ENCODE measurements around the gene MPP3.
"Not testable (repeated sequence)": the region's sequence is repeated elsewhere in the genome, so short reads cannot be mapped to it uniquely, and the experiment has no call there.

Gene MPP3, protein sequence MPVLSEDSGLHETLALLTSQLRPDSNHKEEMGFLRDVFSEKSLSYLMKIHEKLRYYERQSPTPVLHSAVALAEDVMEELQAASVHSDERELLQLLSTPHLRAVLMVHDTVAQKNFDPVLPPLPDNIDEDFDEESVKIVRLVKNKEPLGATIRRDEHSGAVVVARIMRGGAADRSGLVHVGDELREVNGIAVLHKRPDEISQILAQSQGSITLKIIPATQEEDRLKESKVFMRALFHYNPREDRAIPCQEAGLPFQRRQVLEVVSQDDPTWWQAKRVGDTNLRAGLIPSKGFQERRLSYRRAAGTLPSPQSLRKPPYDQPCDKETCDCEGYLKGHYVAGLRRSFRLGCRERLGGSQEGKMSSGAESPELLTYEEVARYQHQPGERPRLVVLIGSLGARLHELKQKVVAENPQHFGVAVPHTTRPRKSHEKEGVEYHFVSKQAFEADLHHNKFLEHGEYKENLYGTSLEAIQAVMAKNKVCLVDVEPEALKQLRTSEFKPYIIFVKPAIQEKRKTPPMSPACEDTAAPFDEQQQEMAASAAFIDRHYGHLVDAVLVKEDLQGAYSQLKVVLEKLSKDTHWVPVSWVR

DNA sequence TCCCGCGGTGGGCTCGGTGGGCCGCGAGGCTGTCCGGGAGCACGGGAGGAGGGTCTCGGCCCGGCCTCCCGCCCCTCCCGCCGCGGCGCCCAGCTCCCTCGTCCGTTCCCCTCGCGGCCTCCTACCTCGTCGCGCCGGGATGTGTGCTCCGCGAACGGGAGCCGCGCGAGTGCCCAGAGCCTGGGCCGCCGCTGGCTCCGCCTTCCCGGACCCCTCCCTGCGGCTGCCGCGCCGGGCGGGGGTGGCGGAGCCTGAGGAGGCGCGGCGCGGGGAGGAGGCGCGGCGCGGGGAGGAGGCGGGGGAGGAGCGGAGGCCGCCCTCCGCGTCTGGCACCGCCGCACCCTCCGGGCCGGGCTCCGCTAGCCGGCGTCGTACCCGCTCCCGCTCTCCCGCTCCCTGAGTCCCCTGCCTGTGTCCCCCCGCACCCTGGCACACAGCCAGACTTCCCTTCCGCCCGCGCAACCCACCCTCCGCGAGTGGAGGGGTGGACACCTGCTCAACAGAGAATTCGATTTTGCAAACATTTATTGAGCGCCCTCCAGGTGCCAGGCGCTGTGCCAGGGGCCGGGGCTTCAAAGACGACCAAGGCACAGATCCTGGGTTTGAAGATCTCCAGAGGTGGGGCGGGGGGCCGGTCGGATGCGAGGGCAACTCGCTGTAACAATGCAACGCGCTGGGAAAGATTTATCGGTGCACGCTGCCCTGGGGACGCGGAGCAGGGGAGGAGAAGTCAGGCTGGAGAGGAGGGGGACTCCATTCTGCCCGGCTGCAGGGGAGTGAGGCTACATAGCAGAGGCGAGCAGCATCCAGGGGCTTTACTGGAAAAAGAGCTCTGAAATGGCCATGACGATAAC lies at the start of gene MPP3:
Gene MPP3 (minus strand): TSS at position 171 of the 854 bp plus-strand sequence. CDS start 1,240 bp downstream, outside the sequence.
- peak; percentile 8 to 32 for DNase-seq (ENCODE audit: extremely low read depth in 1 of 2, low read depth in 1 of 2)

DNA sequence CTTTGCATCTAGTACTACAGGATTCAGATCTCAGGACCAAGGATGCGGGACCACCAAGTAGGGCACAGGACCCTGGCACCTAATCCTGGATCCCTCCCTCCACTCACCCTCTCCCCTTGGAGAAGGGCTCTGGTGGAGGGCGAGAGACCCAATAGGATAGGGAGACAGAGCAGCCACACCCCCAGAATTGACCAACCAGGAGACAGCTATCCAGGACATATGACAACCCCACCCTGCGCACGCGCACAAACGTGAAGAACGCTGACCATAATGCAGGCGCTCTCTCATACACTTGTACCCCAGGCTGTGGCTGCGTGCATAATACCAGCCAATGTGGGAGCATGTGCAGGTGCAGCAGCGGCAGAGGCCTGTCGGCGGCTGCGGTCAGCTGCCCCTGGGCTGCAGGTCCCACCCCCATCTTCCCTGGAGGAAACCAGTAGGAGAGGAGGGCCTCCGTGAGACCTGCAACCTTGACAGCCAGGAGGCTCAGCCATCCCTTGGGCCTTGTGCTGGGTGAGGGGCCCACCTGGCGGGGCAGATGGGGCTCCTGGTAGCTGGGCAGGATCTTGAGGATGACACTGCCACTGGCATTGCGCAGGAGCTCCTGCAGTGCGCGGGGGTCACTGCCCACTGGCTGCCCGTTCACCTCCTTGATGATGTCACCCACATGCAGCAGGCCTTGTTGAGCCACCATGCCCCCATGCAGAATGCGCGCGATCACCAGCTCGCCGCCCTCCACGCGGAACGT lies 49.0 kb upstream of the MPP3 start:
- DNase-seq (ENCODE audit: extremely low read depth in 1 of 2, low read depth in 1 of 2) = no peak

DNA sequence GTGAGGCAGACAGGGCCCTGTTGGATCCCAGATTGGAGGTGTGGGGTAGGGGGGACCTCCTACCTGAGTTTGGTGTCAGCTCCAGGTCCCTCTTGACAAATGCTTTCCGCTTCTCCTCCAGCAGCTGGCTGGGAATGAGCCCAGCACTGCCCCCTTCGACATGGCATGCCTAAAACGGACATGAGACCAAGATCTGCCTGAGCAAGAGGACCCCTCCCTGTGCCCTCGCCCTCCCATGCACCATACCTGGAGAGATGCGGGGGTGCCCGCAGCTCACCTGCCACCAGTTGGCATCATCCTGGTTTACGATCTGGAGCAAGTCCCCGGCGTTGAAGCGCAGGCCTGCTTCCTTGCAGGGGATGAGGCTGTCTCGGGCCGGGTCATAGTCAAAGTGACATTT lies 48.2 kb upstream of the MPP3 start:
- no peak for DNase-seq (ENCODE audit: extremely low read depth in 1 of 2, low read depth in 1 of 2)

DNA sequence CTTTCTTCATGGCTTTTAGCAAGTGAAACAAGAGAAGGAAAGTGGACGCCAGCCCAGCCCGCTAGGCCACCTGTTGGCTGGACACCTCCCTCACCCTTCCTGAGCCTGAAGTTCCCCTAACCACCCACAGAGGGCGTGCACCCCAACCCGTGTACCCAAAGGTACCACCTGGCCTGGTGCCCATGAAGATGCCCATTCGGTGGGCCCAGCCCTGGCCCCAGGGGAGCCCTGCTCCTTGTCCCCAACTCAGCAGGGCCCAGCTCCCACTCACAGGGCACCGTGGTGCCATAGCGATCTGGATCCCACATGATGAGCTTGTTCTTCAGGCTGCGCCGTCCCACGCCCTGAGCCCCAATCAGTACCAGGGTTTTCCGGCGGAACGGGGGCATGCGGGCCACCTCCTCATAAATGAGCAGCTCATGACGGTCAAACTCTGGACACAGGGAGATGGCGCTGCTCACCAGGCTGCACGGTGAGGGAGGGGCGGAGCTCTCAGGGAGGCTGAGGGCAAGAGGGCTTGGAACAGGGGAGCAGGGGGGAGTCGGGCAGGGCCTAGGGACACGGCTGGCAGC lies 47.6 kb upstream of the MPP3 start:
- DNase-seq (ENCODE audit: extremely low read depth in 1 of 2, low read depth in 1 of 2) = no peak

DNA sequence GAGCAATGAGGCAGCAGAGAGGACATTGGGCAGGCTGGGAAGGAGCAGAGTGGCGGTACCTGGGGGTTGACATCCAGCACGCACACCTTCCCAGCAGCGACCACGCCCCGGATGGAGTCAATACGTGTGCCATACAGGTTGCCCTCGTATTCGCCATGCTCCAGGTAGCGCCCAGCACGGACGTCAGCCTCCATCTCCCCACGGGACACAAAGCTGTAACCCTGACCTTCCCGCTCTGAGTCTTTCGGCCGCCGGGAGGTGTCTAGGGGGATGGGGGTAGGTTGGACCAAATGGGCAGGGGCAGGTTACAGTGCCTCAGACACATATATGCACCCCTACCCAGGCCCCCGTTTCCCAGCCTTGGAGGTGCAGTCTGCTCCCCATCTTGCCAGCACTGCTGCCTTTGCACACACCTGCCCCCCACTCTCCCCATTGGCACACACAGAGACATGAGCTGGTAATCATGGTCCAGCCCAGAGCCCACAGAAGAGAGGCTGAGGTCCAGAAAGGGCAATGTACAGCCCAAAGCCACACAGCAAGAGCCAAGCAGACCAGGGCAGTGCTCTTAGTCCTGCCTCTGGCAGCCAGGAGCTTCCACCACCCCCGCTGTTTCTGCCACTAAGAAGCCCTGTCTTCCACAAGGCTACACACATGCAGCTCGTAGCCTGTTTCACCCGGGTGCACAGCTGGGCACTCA lies 46.9 kb upstream of the MPP3 start:
- DNase-seq (ENCODE audit: extremely low read depth in 1 of 2, low read depth in 1 of 2) = no peak

DNA sequence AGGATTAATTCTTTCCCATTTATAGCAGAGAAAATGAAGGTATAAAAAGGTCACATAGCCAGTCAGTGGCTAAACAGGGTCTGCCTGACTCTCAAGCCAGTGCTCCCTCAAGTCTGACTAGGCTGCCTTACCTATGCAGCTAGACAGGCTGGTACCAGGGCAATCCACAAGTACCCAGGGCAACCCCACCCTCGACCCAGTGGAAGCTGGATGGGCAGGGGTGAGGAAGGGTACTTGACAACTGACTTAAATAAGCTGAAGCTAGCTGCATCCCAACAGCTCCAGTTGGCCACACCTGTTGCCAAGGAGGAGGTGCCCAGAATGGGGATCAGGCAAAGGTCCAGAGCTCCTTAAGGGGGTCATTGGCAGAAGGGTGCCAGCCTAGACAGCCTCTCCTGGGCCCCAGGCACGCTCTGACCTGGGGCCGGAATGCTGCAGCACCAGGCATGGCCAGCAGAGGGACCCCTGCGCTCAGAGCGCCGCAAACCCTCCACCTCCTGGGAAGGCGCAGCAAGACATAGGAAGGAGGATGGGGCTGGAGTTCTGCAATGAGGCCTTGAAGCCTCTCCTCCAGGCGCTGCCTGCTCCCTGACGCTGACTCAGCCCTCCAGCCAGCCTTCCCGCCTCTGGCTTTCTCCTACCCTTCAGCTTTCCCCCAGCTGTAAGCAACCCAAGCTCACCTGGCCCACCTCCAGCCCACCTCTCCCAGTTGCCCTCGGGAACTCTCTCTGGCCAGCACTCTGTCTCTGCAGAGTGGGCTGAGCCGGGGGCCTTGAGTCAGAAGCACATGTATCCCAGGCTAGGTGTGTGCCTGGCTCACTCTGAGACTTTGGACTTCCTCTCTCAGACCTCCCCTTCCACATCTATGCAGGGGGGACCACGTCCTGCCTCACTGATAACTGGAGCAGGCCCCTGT lies 45.6 kb upstream of the MPP3 start:
- DNase-seq (ENCODE audit: extremely low read depth in 1 of 2, low read depth in 1 of 2) = peak in 1 of 2 donors; percentile 58

DNA sequence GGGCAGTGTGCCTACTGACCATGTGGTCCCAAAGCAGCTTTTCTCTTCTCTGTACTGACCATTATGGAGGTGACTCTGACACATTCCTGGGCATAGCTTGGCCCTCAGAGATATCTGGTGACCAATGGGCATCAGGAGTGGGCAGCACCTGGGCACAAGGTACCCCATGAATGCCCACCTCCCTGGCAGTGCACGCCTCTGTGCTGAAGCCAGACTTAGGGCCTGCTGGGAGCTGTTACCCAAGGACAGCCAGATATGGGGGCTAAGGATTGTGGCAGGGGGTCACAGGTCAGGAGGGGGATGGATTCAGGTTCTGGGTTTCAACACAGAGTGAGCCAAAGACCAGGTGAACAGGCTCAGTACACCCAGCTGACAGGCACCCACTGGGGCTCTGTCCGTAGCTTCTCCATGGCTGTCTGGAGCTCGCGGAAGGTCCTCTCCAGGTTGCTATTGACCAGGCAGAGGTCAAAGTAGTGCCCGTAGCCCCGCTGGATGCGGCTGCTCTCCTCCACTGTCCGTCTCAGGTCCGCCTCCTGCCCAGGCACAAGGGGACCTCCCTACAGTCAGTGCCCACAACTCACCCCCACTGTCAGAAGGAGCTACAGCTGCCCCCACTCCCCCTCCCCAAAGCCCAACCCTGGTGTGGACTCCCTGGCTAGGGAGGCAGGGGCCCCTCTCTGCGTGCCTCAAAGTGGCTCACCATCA lies 44.7 kb upstream of the MPP3 start:
- no peak for DNase-seq (ENCODE audit: extremely low read depth in 1 of 2, low read depth in 1 of 2)

DNA sequence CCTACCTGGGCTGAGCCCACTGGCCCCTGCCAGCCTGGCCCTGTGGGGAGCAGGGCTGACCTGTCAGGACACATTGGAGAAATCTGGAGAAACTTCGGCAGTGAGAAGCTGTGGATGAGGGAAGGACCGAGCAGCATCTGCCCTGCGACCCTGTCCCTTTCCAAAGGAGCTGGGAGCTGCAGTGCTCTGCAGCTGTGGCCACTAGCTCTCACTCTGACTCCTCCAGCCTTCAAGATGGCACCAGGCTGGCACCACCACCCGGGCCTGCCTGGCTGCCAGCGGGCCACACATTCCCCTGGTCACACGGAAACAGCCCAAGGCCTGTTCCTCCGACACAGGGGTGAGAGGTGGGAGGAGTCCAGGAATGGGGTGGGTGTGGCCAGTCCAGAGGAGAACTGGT lies 44.1 kb upstream of the MPP3 start:
- no peak for DNase-seq (ENCODE audit: extremely low read depth in 1 of 2, low read depth in 1 of 2)

DNA sequence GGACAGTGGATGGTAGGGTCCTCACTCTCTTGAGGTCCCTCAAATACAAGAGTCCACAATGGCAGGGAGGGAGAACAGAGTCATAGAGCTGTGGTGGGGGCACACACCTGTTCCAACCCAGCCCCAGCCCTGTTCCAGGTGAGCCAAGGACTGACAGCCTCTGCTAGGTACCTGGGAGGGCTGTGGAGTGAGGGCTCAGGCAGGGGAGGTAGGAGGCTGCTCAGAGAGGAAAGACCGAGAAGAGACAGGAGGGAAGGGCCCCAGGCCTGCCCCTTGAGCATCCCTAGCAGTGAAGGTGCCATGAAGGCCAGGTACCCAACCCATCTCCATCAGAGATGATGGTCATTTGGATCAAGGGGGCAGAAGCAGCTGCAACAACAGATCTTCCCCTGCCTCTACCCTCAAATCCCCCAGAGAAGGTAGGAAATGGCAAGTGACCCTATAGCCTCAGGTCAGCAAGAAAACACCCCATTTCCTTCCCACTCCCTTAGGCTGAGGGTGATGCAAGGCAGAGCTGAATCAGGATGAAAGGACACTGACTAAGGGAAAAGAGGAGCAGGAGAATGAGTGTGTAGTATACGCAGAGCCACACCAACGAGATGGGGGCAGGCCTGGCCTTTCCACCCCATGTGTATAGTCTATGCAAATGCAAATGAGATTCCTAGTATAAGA lies 42.7 kb upstream of the MPP3 start:
- DNase-seq (ENCODE audit: extremely low read depth in 1 of 2, low read depth in 1 of 2) = no peak

DNA sequence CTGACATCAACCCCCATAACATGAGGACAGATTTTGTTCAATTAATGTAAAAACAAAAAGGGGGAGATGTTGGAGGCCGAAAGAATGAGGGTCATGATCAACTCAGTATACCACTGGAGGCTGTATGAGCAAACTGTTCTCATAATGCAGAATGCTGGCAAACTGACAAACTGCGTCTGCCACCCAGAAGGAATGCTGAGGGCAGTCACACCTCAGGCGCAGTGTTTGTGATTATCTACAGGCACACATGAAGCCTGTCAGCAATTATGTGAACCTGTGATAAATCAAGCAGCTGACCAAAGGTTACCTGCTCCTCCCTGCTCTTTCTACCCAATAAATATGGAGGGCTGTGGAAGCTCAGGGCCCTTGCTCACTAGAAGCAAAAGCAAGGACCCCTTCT lies 41.3 kb upstream of the MPP3 start:
- no peak for DNase-seq (ENCODE audit: extremely low read depth in 1 of 2, low read depth in 1 of 2)

DNA sequence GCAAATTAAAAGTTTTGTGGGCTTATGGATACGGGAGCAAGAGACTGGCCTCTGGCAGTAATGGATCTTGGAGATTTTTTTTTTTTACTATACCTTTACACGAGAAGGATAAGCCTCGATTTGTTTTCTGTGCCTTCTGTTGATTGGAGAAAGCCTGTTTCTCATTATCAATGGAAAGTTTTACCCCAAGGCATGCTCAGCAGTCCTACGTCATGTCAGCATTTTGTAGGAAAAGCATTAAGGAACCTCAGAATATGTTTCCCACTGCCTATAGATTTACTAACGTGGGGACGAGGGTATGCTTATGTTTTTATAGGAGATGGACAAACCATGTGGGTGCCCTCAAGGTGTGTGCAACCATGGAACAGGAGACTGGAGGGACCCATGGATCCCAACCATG lies 40.9 kb upstream of the MPP3 start:
- DNase-seq (ENCODE audit: extremely low read depth in 1 of 2, low read depth in 1 of 2) = no peak

DNA sequence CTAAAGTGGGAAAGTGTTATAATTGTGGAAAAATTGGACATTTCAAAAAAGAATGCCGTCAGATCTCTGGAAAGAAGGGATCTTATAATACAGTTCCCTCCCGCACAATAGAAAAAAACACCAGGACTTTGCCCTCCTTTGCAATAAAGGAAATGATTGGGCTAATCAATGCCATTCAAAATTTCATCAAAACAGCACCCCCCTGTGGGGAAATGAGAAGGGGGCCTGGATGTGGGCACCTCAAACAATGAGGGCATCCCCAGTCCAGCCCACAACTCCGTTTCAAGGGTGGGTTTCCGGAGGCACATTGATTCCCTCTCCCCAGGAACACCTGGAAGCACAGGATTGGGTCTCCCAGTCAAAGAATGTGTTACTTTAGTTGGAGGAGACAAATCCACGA lies 40.1 kb upstream of the MPP3 start:
- no peak for DNase-seq (ENCODE audit: extremely low read depth in 1 of 2, low read depth in 1 of 2)

DNA sequence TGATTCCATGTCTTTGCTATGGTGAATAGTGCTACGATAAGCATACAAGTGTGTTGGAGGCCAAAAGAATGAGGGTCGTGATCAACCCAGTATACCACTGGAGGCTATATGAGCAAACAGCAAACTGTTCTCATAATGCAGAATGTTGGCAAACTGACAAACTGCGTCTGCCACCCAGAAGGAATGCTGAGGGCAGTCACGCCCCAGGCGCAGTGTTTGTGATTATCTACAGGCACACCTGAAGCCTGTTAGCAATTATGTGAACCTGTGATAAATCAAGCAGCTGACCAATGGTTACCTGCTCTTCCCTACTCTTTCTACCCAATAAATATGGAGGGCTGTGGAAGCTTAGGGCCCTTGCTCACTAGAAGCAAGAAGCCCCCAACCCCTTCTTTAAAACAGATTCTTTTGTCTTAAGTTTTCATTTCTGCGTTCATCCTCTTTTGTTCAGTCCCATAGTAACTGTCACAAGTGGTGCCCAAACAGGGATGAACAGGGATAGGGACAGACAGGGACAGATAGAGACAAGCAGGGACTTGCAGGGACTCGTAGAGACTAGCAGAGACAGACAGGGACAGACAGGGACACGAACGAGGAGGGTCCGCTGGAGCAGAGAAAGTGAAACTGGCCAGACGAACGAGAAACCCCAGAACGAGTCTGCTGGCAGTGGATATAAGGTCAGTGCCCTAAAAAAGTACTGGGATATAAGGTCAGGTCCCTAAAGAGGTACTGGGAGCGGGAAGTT lies 39.2 kb upstream of the MPP3 start:
- no peak for DNase-seq (ENCODE audit: extremely low read depth in 1 of 2, low read depth in 1 of 2)

DNA sequence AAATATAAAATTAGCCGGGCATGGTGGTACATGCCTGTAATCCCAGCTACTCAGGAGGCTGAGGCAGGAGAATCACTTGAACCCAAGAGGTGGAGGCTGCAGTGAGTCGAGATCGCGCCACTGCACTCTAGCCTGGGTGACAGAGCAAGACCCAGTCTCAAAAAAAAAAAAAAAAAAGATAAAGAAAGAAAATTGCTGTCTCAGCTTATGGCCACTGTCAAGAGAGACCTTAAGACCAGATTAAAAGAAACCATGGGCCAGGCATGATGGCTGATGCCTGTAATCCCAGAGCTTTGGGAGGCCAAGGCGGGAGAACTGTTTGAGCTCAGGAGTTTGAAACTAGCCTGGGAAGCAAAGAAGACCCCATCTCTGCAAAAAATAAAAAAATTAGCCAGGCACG lies 36.1 kb upstream of the MPP3 start:
- not testable (repeated sequence) for DNase-seq (ENCODE audit: extremely low read depth in 1 of 2, low read depth in 1 of 2)

DNA sequence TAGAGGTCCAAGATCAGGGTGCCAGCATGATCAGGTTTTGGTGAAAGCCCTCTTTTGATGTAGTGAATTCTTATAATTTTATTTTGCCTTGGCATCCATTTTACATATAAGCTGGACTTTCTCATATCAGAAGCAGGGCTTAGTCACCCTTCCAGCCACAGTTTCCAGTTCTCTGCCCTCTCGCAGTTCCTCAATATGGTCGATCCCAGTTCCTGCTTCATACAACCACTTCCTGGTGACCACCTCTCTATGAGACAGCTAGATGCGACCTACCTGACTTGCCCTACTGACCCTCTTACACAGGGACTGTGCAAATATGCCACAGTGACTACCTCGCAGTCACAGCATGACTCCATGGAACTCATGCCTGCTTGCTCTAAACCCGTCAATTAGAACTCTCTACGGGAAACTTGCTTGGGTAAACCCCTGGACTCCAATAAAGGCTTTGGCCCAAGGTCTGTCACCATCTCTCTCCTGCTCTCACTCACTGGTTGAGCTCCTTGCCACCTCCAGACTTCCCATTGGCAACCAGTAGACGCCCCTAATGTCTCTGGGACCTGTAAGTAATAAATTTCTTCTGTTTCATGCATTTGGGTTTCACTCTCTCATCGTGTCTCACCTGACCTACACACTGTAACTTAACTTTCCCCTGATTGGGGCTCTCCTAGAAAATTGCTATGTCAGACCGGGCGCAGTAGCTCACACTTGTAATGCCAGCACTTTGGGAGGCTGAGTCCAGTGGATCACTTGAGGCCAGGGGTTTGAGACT lies 35.5 kb upstream of the MPP3 start:
- no peak for DNase-seq (ENCODE audit: extremely low read depth in 1 of 2, low read depth in 1 of 2)
